Thymus (tissue), 11 donors: ENCODE measurements around the gene BTBD10. TPM values are rescaled to one million over a fixed set of nuclear protein-coding genes. Genes with fewer than 3 reads are reported as not detected.
A peak's percentile ranks its signal among the peaks of the same experiment; 100 is the strongest.

Experiments used
- DNase-seq, 9 donors: peaks; one replicate each; pipeline ENCODE4 v3.0.0-alpha.2; 2013; ENCODE audit warnings: low spot score in 9 of 9, low read depth in 6 of 9, missing footprints in 1 of 9
- H3K27ac ChIP-seq, 2 donors: one replicate each; pipeline ENCODE4 v1.5.1; 2013; ENCODE audit warnings: control low read depth in 1 of 2, low read depth in 1 of 2, low read length in 1 of 2, mild to moderate bottlenecking in 1 of 2, moderate library complexity in 1 of 2
- H3K27me3 ChIP-seq, 2 donors: one replicate each; pipeline ENCODE4 v1.5.1; 2013; ENCODE audit warnings: low read length in 1 of 2; ENCODE audit not compliant: control insufficient read depth in 2 of 2, insufficient read depth in 1 of 2
- H3K36me3 ChIP-seq, 2 donors: one replicate each; pipeline ENCODE4 v1.5.1; 2013; ENCODE audit warnings: low read length in 1 of 2, mild to moderate bottlenecking in 1 of 2, moderate library complexity in 1 of 2; ENCODE audit not compliant: control insufficient read depth in 2 of 2, insufficient read depth in 2 of 2
- H3K4me1 ChIP-seq, 2 donors: one replicate each; pipeline ENCODE4 v1.5.1; 2013; ENCODE audit warnings: low read length in 2 of 2; ENCODE audit not compliant: control insufficient read depth in 2 of 2, insufficient read depth in 2 of 2
- H3K4me3 ChIP-seq, 2 donors: one replicate each; pipeline ENCODE4 v1.5.1; 2013; ENCODE audit warnings: low read length in 2 of 2, control low read depth in 1 of 2, mild to moderate bottlenecking in 1 of 2
- H3K9me3 ChIP-seq, 2 donors: one replicate each; pipeline ENCODE4 v1.5.1; 2013; ENCODE audit warnings: low read length in 1 of 2, mild to moderate bottlenecking in 1 of 2; ENCODE audit not compliant: control insufficient read depth in 2 of 2, insufficient read depth in 1 of 2
- WGBS: extraction: QIAGEN DNeasy Blood & Tissue Kit; methylation state at CpG from one replicate; pipeline ENCODE4 v1.1.7; 2013; 5-methylcytosine and 5-hydroxymethylcytosine counted together
- polyA plus RNA-seq: library from polyadenylated mRNA; stranded (reverse); fragments of 200-250 nt; gene quantifications from one replicate; pipeline ENCODE4 v1.2.3, GENCODE V29; 2013
- total RNA-seq: library from RNA; stranded (reverse); fragments of 120-200 nt; gene quantifications from one replicate; pipeline ENCODE4 v1.2.4, GENCODE V29; 2013
- donor health status: healthy.

The BTBD10 gene
- total and polyA plus RNA-seq, 2 donors, result 23.3 to 34.1 TPM

DNA sequence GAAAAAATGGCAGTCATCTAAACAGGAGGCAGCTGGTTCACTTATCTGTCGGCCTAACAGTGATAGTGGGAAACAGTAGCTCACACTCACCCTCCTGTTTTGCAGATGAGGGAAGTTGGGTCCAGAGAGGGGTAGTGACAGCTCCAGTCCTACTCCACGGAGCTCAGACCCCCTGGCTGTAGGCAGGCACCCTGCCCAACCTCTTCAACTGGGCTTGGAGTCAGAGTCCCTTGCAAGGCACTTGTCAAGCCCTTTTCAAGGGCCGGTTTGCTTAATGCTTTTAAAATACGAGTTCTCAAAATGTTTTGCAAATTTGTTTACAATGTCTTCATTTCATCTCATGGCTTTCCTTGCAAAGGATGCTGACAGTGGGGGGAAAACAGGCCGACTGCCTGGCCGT, 110.3 kb downstream of the BTBD10 start:
- Histone ChIP-seq H3K27ac (no peak overlapping the region), H3K27me3 (no peaks in the 10 kb centered on the region), H3K4me3 (no peak overlapping the region), H3K4me1 (peaks cover 0 to 5% of the 10 kb centered on the region in 2 donors), H3K9me3 (no peaks in the 10 kb centered on the region), H3K36me3 (peaks cover 51 to 54% of the 10 kb centered on the region in 2 donors)
- DNase-seq, result no peak
- 97% methylated on average over 6 of the region's 6 CpGs for WGBS

DNA sequence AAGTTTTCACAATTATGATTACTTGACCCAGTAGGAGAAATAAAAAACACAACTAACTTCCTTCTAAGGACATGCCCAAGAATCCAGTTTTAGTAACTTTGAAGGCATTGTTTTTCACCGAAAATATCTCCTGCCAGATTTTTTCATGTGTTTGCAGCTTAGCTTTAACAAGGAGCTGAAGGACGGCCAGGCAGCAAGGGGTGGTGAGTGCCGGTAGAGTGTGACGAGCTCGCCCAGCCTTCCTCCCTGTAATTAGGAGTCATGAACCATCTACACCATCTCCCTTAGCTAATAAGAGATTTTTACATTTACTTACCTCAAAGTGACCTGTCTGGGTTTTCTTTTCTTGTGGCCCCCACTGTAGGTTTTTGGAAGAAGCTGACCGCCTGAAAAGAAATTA, 113.4 kb downstream of the BTBD10 start:
- H3K4me3 ChIP-seq, result no peak overlapping the region

DNA sequence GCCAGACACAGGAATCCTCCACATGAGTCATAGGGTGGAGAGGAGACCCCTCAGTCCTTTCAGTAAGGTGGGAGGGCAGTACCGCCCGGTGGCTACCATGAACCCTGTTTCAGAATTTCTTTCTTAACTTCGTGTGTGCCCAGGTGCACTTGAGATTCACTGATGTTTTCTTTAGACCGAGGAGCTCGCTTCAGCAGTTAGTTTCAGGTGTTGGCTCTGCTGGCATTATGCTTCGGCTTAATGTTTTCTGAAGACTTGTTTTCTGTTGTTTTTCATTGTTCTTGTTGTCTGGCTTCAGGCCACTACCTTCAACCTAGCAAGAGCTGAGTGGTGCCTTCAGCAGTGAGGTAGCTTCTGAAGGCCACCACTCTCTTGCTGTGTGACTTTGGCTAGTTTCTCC, 114.0 kb downstream of the BTBD10 start:
- no peak for DNase-seq
- Histone ChIP-seq H3K36me3 (peaks cover 22 to 42% of the 10 kb centered on the region in 2 donors), H3K4me1 (peaks cover 0 to 5% of the 10 kb centered on the region in 2 donors), H3K27me3 (no peaks in the 10 kb centered on the region), H3K4me3 (no peak overlapping the region), H3K27ac (no peak overlapping the region), H3K9me3 (no peaks in the 10 kb centered on the region)
- 95% methylated on average over 6 of the region's 6 CpGs for WGBS

More for the DNA sequence above, 113.4 kb downstream of the BTBD10 start:
- Histone ChIP-seq H3K9me3 (no peaks in the 10 kb centered on the region), H3K27me3 (no peaks in the 10 kb centered on the region), H3K4me1 (peaks cover 0 to 5% of the 10 kb centered on the region in 2 donors), H3K36me3 (peaks cover 27 to 41% of the 10 kb centered on the region in 2 donors), H3K27ac (no peak overlapping the region)
- 92% methylated on average over 6 of the region's 6 CpGs for WGBS
- no peak for DNase-seq

DNA sequence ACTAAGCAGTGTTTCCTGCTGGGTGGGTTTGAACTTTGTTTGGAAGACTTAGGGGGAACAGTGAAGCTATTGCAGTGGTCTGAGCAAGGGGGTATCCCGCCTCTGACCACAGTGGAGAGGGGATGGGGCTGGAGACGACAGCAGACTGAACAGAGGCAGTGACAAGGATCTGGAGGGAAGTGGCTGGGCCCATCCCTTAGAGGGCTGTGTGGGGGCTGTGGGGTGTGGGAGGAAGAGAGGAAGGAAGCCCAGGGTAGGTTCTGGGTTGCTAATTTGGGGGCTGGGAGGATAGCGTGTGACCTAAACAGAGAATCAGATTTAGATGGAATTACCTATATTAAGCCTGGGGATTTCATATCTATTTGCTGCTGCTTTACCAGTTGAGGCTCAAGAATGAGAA, 114.7 kb downstream of the BTBD10 start:
- Histone ChIP-seq H3K27me3 (no peaks in the 10 kb centered on the region), H3K36me3 (peaks cover 22 to 44% of the 10 kb centered on the region in 2 donors), H3K4me1 (peaks cover 0 to 5% of the 10 kb centered on the region in 2 donors), H3K27ac (no peak overlapping the region), H3K9me3 (no peaks in the 10 kb centered on the region), H3K4me3 (no peak overlapping the region)
- WGBS, result 22% methylated on average over 3 of the region's 3 CpGs
- DNase-seq, result no peak

DNA sequence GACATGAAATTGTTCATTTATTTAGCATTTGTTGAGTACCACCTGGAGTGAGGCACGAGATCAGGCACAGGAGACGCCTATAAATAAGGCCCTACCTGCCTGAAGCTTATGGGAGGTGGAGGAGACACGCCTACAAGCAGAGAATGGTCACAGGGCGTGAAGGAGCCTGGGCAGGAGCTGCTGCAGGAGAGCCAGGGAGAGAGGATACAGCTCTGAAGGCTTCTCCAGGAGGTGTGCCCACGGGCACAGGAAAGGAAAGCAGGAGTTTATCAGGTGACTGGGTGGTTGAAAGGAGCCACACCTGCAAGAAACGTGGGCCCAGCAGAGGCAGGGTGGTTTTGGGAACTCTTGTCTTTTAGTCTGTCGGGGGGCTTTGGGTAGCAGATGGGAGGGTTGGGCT, 115.1 kb downstream of the BTBD10 start:
- Histone ChIP-seq H3K27me3 (no peaks in the 10 kb centered on the region), H3K4me3 (no peak overlapping the region), H3K27ac (no peak overlapping the region), H3K4me1 (peaks cover 0 to 5% of the 10 kb centered on the region in 2 donors), H3K9me3 (no peaks in the 10 kb centered on the region), H3K36me3 (peaks cover 19 to 42% of the 10 kb centered on the region in 2 donors)
- WGBS, result 62% methylated on average over 7 of the region's 7 CpGs
- DNase-seq, result no peak

DNA sequence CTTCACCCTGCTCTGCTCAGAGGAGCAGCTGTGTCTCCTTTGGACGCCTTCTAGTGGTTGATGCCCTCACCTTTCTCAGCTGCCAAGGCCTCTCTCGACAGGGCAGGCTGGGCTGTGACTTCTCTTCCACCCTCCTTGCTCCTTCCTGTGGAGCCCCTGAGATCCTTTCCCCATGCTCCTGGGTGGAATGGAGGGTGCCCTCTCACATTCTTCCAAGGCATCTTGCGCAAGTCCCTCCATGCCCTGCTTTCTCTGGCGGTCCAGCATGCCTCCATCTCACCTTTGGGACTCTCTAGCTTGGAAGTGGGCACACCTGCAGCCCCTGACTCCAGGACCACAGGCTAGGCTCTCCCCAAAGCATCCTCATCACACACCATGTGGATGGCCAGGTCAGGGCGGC, 116.6 kb downstream of the BTBD10 start:
- H3K27ac ChIP-seq, result no peak overlapping the region
- H3K27me3 ChIP-seq, result no peaks in the 10 kb centered on the region
- H3K4me3 ChIP-seq, result no peak overlapping the region
- peaks cover 8 to 37% of the 10 kb centered on the region in 2 donors for H3K36me3 ChIP-seq
- WGBS, result 96% methylated on average over 5 of the region's 5 CpGs
- no peak for DNase-seq
- H3K9me3 ChIP-seq, result no peaks in the 10 kb centered on the region
- H3K4me1 ChIP-seq, result peaks cover 0 to 5% of the 10 kb centered on the region in 2 donors

DNA sequence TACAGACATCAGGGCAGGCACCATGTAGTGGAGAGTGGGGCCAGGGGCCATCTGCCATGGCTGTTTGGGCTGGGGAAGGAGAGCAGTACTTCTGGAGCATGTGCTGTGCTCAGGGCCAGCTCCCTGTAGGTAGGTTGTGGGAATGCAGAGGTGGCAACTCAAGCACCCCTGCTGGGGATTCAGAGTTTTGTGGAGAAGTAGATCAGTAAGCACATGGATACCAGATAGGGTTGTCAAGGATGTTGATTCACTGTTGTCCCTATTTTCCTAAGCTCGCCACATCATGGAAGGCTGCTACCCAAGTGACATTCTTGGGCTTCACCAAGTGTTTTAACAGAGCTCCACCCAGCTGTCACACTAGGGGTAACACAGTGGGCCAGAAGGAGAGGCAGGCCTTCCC, 118.2 kb downstream of the BTBD10 start:
- no peak for DNase-seq
- no peaks in the 10 kb centered on the region for H3K27me3 ChIP-seq
- peaks cover 3 to 35% of the 10 kb centered on the region in 2 donors for H3K36me3 ChIP-seq
- peaks cover 0 to 5% of the 10 kb centered on the region in 2 donors for H3K4me1 ChIP-seq
- no peak overlapping the region for H3K27ac ChIP-seq
- 100% methylated on average over 1 of the region's 1 CpG for WGBS
- no peak overlapping the region for H3K4me3 ChIP-seq
- no peaks in the 10 kb centered on the region for H3K9me3 ChIP-seq

DNA sequence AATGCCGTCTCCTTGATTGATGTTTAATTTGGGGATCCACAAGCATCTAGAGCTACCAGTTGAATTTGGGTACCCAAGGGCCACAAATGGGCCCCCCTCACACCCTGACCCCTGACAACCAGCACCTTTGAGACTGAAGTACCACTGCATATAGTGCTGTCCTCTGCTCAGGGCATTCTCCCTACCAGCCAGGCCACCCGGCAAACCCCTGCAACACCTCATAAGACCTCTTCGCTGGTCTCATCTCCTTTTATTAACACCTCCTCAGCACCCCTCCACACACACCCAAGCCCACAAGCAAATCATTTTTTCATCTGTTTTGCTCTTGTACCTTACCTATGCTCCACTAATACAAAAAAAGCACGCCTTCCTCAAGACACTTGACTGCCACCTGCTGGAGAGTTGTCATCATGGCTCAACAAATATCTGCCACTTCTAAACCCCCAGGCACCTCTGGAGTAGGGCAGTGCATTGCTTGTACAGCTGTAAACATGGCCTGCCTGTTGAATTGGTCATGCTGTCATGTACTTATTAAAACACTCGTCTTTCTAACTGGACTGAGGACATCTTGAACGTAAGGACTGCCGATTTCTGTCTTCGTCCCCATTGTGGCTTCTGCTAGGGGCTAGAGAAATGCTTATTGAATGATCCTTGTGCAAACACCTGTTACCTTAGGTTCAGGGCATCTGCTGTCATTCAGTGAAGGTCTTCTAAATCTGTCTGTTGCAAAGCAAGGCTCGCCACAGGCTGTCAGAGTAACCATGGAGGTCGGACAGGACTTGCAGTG, 118.9 kb downstream of the BTBD10 start:
- H3K36me3 ChIP-seq, result peaks cover 0 to 39% of the 10 kb centered on the region in 2 donors
- peaks cover 0 to 6% of the 10 kb centered on the region in 2 donors for H3K4me1 ChIP-seq
- 78% methylated on average over 10 of the region's 10 CpGs for WGBS
- H3K9me3 ChIP-seq, result no peaks in the 10 kb centered on the region
- H3K27me3 ChIP-seq, result no peaks in the 10 kb centered on the region
- DNase-seq, result peak; percentile 30 to 84 (median 59)
- H3K27ac ChIP-seq, result no peak overlapping the region
- no peak overlapping the region for H3K4me3 ChIP-seq

DNA sequence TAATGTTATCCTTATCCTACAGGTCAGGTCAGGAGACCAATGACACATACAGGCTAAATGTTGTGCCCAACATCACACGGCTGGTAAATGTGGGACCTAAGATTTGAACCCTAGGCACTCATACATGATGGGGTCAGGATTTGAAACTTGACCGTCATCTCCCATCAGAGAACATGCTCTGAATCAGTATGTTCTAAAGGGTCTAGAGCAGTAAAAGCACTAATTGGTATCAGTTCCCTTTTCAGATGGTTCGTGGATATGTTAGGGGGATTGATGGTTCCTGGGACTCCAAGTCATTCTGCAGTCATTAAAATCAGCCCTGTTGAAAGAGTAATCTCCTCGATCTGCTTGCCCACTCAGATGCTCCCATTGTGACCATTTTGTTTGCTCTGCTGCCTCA, 120.0 kb downstream of the BTBD10 start:
- Histone ChIP-seq H3K27me3 (no peaks in the 10 kb centered on the region), H3K4me1 (peaks cover 0 to 15% of the 10 kb centered on the region in 2 donors), H3K36me3 (peaks cover 0 to 40% of the 10 kb centered on the region in 2 donors), H3K9me3 (no peaks in the 10 kb centered on the region), H3K4me3 (no peak overlapping the region), H3K27ac (no peak overlapping the region)
- 95% methylated on average over 4 of the region's 4 CpGs for WGBS
- DNase-seq, result no peak
